DMS114 treated with DMSO at 0.1 percent for 48 hours (cell line): ENCODE data around the gene LIAS.
"Not testable (repeated sequence)": the region's sequence is repeated elsewhere in the genome, so short reads cannot be mapped to it uniquely, and the experiment has no call there.

Experiments
- DNase-seq: peaks from one replicate; lab custom pipeline; 2025; ENCODE audit not compliant: unreplicated experiment; lab: John Stamatoyannopoulos, UW

The LIAS gene

GRCh38 chr4:39458505-39459300 lies at the start of gene LIAS, which contains the start of gene RPL9:
TSS of gene LIAS (plus strand) at chr4:39459056. CDS start at chr4:39459118, 62 bp downstream.
TSS of gene RPL9 (minus strand) at chr4:39458922. CDS start at chr4:39458439, 483 bp downstream.
- DNase-seq: peak; percentile 85

- no peak for DNase-seq
These were observed 48.4 kb upstream of the LIAS start for GRCh38 chr4:39410415-39410814.

- not testable (repeated sequence) for DNase-seq
These were observed 47.3 kb upstream of the LIAS start for GRCh38 chr4:39411561-39411960.

DNA sequence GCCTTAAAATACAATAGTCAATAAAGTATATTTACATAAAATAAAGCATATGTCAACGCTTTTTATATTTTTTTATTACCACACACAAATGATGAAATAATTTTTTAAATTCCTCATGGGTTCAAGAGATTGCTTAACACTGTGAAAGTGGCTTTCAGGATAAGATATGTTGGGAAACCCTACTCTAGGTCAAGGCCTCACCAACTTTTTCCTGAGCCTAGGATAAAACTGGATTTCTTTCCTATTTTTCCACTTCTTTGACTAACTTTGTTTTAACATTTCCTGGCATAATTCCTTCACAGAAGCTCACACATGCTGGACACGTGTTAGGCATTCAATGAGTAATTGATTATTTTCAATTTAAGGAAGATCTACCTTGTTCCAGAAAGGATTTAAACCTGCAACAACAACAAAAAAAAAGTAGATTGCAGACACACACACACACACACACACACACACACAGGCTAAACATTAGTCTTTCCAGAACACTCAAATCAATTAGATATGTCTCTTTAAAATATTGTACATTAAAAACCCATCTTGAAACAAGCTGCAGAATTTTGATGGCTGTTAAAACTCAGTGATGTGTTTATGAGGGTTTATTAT lies 43.1 kb upstream of the LIAS start:
- DNase-seq: no peak

DNA sequence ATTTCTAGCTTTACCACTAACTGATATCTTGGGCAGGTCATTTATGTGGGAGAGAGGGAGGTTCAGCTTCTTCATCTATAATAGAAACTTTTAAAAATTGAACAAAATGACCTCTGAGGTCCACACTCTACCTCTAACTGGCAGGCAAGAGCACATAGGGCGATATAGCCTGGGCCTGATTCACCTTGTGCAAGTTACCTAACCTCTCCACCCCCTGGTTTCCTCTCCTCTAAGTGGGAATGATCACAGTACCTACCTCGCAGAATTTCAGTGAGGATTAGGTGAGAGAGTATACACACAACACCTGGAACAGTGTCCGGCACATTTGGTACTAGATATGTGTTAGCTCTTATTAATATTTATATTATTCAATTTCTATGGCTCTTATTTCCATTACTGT lies 36.6 kb upstream of the LIAS start:
- no peak for DNase-seq

DNA sequence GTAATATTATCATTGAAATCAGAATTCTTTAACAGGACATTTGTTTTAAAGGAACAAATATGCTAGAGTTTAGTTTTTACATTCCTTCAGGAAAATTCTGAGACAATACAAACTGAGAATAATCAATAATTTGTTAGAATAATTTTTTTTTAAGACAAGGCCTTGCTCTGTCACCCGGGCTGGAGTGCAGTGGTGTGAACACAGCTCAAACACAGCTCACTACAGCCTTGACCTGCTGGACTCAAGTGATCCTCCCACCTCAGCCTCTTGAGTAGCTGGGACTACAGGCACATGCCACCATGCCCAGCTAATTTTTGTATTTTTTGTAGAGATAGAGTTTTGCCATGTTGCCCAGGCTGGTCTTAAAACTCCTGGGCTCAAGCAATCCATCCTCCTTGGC lies 33.6 kb upstream of the LIAS start:
- DNase-seq: not testable (repeated sequence)

GRCh38 chr4:39426728-39427127 lies 32.1 kb upstream of the LIAS start:
- no peak for DNase-seq

DNA sequence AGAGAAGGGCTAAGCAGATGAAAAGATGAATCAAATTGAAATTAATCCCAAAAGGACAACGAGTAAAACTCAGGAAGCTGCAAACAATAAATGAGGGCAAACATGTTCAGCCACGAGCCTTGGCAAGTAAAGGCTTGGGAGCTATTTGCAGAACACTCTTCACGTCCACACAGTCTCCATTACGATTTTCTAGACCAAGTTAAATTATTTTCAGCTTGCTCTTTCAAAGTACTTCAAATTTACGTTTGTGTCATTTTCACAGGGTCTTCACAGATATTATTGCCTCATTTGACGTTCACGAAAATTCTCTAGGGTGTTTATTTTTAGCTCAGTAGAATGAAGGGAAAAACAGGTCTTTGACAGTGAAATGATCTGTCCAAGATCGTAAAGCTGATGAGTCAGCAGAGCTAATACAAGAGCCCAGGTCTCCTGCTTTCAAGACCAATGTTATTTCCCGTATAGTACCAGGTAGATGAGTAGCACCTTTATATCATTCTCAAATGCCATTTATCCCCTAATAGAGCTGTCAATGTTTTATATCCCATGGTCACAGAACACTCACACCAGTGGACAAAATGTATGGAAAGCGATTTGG lies 31.2 kb upstream of the LIAS start:
- no peak for DNase-seq

GRCh38 chr4:39429476-39430334 lies 29.2 kb upstream of the LIAS start:
- DNase-seq: no peak

GRCh38 chr4:39433878-39434492 lies 24.9 kb upstream of the LIAS start:
- no peak for DNase-seq

DNA sequence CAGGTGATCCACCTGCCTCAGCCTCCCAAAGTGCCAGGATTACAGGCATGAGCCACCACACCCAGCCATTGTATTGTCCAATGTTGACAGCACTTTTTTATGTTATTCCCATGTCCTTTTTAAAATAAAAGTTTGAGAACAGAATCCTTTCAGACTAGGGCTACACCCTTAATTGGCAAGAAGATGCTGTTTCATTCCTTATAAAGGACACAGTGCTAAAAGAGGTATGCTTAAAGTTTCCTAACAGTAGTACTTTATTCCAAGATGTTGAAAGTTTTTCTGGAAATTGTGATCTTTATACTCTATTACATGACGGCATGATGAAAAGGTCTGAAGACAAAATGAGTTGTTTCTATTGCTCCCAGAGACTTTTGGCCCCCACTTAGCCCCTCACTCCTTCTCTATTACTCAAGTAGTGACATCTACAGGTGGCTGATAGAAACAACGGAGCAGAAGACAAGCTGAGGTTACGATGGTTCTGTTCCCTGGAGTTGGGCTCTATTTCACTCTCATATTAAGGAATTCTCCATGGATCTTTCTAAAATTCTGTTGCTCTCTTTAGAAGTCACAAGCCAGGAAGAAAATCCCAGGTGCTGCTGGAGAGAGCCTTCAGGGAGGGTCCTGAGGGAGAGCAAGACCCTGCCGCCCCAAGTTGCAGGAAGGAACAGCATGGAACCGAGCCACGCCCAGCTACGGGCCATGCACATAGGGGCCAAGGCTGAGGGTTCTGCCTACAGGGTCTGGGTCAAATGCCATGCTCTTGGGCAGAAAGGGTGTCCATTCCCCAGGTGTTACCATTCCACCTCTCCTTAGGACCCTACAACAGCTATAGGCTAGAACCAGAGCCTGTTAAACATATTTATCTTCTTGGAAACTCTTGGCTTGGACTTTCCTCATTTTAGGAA lies 22.9 kb upstream of the LIAS start:
- DNase-seq: no peak

- no peak for DNase-seq
These were observed 17.3 kb upstream of the LIAS start for GRCh38 chr4:39441593-39441992.

GRCh38 chr4:39442998-39443397 lies 15.9 kb upstream of the LIAS start:
- DNase-seq: no peak

GRCh38 chr4:39446483-39446841 lies 12.4 kb upstream of the LIAS start:
- DNase-seq: no peak

GRCh38 chr4:39446842-39447573 lies 11.8 kb upstream of the LIAS start:
- no peak for DNase-seq

- no peak for DNase-seq
These were observed 8.2 kb upstream of the LIAS start for GRCh38 chr4:39450618-39451017.

GRCh38 chr4:39451423-39452023 lies 7.3 kb upstream of the LIAS start:
- DNase-seq: no peak

DNA sequence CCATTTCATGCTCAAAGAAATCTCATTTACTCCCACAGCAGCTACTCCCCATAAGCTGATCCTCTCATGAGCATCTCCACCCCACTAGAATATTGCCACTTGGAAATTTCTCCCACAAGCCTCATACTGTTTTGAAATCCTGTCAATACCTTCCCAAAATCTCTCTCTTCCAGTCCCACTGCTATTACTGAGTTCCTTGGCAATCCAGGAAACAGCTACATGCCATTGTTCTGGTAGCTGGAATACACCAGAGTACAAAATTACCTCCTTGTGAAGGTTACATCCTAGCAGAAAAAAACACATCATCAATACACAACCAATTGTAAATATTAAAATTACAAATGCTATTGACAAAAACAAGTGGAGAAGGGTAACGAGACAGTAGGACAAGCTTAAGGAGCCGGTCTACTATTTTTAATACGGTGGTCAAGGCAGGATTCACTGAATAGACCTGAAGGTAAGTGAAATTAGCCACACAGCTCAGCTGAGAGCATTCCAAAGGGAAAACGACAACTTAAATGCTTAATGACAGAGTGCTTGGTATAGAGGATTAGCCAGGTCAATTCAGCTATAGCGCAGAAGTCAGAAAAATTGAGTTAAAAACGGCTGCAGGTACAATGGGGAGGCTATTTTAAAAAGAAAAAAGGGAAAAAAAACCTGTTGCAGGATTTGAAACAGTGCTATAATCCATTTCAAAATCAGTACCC lies 6.5 kb upstream of the LIAS start:
- no peak for DNase-seq
